ENCODE results near the gene RAET1E.

DNA sequence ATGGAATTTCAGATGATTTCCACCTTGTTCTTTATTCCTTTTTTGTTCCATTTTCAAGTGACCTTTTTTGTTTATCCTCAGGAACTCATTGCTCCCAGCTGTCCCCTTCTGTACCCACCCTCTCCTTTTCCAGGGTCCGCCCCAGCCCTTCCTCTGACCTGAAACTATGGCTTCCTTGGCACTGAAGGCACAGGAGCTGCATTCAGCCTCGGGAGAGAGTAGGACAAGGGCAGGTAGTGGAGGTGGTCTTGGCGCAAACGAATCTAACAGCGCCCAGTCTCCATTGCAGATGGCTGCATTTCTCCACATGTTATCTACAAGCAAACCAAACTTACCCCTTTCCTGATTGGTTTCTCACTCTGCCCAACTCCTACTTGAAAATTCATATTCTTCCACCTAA is 35.1 kb upstream of the RAET1E start:
- TF ChIP-seq, protein P1, sequence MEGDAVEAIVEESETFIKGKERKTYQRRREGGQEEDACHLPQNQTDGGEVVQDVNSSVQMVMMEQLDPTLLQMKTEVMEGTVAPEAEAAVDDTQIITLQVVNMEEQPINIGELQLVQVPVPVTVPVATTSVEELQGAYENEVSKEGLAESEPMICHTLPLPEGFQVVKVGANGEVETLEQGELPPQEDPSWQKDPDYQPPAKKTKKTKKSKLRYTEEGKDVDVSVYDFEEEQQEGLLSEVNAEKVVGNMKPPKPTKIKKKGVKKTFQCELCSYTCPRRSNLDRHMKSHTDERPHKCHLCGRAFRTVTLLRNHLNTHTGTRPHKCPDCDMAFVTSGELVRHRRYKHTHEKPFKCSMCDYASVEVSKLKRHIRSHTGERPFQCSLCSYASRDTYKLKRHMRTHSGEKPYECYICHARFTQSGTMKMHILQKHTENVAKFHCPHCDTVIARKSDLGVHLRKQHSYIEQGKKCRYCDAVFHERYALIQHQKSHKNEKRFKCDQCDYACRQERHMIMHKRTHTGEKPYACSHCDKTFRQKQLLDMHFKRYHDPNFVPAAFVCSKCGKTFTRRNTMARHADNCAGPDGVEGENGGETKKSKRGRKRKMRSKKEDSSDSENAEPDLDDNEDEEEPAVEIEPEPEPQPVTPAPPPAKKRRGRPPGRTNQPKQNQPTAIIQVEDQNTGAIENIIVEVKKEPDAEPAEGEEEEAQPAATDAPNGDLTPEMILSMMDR (conservative IDR thresholded peaks at IDR 0.05; ENCODE audit: low read depth in 2 of 2): no peak
- TF ChIP-seq EZH2phosphoT487 (IDR thresholded peaks at IDR 0.05; ENCODE audit: unreplicated experiment) (no peak), EZH2 (IDR thresholded peaks at IDR 0.05; ENCODE audit: low read depth, unreplicated experiment) (no peak), POLR2AphosphoS5 (IDR thresholded peaks at IDR 0.05; ENCODE audit: low read depth) (no peak), ZNF331 (CRISPR knock-in tag; IDR thresholded peaks at IDR 0.05; ENCODE audit: low read depth) (no peak), NANOG (IDR thresholded peaks at IDR 0.05; ENCODE audit: borderline replicate concordance) (no peak), STAT1 (IDR thresholded peaks at IDR 0.05; ENCODE audit: unreplicated experiment) (no peak), JUNB (IDR thresholded peaks at IDR 0.05; ENCODE audit: unreplicated experiment) (no peak), CREB1 (CRISPR knock-in tag; IDR thresholded peaks at IDR 0.05; ENCODE audit: low read depth) (no peak), ZNF114 (CRISPR knock-in tag; IDR thresholded peaks at IDR 0.05) (no peak)
- TF ChIP-seq, protein P2, sequence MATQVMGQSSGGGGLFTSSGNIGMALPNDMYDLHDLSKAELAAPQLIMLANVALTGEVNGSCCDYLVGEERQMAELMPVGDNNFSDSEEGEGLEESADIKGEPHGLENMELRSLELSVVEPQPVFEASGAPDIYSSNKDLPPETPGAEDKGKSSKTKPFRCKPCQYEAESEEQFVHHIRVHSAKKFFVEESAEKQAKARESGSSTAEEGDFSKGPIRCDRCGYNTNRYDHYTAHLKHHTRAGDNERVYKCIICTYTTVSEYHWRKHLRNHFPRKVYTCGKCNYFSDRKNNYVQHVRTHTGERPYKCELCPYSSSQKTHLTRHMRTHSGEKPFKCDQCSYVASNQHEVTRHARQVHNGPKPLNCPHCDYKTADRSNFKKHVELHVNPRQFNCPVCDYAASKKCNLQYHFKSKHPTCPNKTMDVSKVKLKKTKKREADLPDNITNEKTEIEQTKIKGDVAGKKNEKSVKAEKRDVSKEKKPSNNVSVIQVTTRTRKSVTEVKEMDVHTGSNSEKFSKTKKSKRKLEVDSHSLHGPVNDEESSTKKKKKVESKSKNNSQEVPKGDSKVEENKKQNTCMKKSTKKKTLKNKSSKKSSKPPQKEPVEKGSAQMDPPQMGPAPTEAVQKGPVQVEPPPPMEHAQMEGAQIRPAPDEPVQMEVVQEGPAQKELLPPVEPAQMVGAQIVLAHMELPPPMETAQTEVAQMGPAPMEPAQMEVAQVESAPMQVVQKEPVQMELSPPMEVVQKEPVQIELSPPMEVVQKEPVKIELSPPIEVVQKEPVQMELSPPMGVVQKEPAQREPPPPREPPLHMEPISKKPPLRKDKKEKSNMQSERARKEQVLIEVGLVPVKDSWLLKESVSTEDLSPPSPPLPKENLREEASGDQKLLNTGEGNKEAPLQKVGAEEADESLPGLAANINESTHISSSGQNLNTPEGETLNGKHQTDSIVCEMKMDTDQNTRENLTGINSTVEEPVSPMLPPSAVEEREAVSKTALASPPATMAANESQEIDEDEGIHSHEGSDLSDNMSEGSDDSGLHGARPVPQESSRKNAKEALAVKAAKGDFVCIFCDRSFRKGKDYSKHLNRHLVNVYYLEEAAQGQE (IDR thresholded peaks at IDR 0.05; ENCODE audit: unreplicated experiment): no peak
- TF ChIP-seq, protein P3, sequence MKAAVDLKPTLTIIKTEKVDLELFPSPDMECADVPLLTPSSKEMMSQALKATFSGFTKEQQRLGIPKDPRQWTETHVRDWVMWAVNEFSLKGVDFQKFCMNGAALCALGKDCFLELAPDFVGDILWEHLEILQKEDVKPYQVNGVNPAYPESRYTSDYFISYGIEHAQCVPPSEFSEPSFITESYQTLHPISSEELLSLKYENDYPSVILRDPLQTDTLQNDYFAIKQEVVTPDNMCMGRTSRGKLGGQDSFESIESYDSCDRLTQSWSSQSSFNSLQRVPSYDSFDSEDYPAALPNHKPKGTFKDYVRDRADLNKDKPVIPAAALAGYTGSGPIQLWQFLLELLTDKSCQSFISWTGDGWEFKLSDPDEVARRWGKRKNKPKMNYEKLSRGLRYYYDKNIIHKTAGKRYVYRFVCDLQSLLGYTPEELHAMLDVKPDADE (IDR thresholded peaks at IDR 0.05): no peak
